Loucy (cell line): ENCODE data around the gene ADAMTS10.
"Not testable (repeated sequence)": the region's sequence is repeated elsewhere in the genome, so short reads cannot be mapped to it uniquely, and the experiment has no call there.

ENCODE experiments used
- H2AFZ ChIP-seq: fragments of 200-600 bp; sonication (generic); 2 replicates; pipeline ENCODE4 v1.6.0; 2016; ENCODE audit warnings: antibody characterized with exemption, mild to moderate bottlenecking, low read length, moderate library complexity
- H3F3A ChIP-seq: fragments of 200-600 bp; 2 replicates; pipeline ENCODE4 v1.6.0; 2016; ENCODE audit warnings: antibody characterized with exemption, low read depth, mild to moderate bottlenecking
- H3K27me3 ChIP-seq: fragments of 200-600 bp; sonication (generic); 2 replicates; pipeline ENCODE4 v1.6.1; 2014; ENCODE audit warnings: low read length, mild to moderate bottlenecking; ENCODE audit not compliant: insufficient read depth, poor library complexity, severe bottlenecking
- H3K36me3 ChIP-seq: fragments of 200-600 bp; sonication (generic); 2 replicates; pipeline ENCODE4 v1.6.1; 2016; ENCODE audit warnings: low read length; ENCODE audit not compliant: insufficient read depth
- H3K4me1 ChIP-seq: fragments of 200-600 bp; sonication (generic); 2 replicates; pipeline ENCODE4 v1.5.1; 2014; ENCODE audit warnings: low read length, mild to moderate bottlenecking; ENCODE audit not compliant: insufficient read depth, poor library complexity, severe bottlenecking
- H3K4me2 ChIP-seq: fragments of 200-600 bp; sonication (generic); 2 replicates; pipeline ENCODE4 v1.6.0; 2014; ENCODE audit warnings: antibody characterized with exemption, low read length, low read depth, mild to moderate bottlenecking; ENCODE audit not compliant: poor library complexity, severe bottlenecking
- H3K4me3 ChIP-seq: fragments of 200-600 bp; sonication (generic); 2 replicates; pipeline ENCODE4 v1.5.1; 2014; ENCODE audit warnings: low read length, mild to moderate bottlenecking, mixed read lengths; ENCODE audit not compliant: poor library complexity, severe bottlenecking
- H3K79me2 ChIP-seq: fragments of 200-600 bp; sonication (generic); 2 replicates; pipeline ENCODE4 v1.6.1; 2014; ENCODE audit warnings: low read length; ENCODE audit not compliant: insufficient read depth
- H3K9ac ChIP-seq: fragments of 200-600 bp; sonication (generic); 2 replicates; pipeline ENCODE4 v1.6.0; 2014; ENCODE audit warnings: mild to moderate bottlenecking, low read depth, low read length, moderate library complexity; ENCODE audit not compliant: poor library complexity, severe bottlenecking
- H3K9me2 ChIP-seq: fragments of 200-600 bp; sonication (generic); replicated peaks from 2 replicates; pipeline ENCODE4 v1.6.1; 2016; ENCODE audit warnings: low read depth, low read length, mixed read lengths
- H3K9me3 ChIP-seq: fragments of 200-600 bp; sonication (generic); 2 replicates; pipeline ENCODE4 v1.6.1; 2014; ENCODE audit warnings: mild to moderate bottlenecking, antibody characterized with exemption, low read length, low read depth; ENCODE audit not compliant: insufficient read depth
- H4K20me1 ChIP-seq: fragments of 200-600 bp; sonication (generic); 2 replicates; pipeline ENCODE4 v1.6.0; 2014; ENCODE audit warnings: antibody characterized with exemption, low read length, mild to moderate bottlenecking; ENCODE audit not compliant: insufficient read depth, poor library complexity, severe bottlenecking
- CTCF ChIP-seq: fragments of 200-600 bp; sonication (generic); conservative IDR thresholded peaks from 2 replicates; pipeline ENCODE4 v1.5.1; 2014; ENCODE audit warnings: mild to moderate bottlenecking, antibody characterized with exemption, low read length
- EZH2phosphoT487 ChIP-seq: fragments of 200-600 bp; IDR thresholded peaks from 2 replicates; pipeline ENCODE4 v1.6.1; 2018; ENCODE audit warnings: antibody characterized with exemption, mild to moderate bottlenecking, moderate library complexity, borderline replicate concordance

ADAMTS10 gene

GRCh38 chr19:8557642-8558238 is 52.8 kb downstream of the ADAMTS10 start:
- Histone ChIP-seq H3K9ac (no peak overlapping the region), H4K20me1 (no peaks in the 10 kb centered on the region), H3K79me2 (no peaks in the 10 kb centered on the region), H3K4me1 (peaks cover 8% of the 10 kb centered on the region), H3K4me3 (no peak overlapping the region), H3K27me3 (no peaks in the 10 kb centered on the region), H3F3A (no peaks in the 10 kb centered on the region), H3K9me2 (no peaks in the 10 kb centered on the region), H2AFZ (no peak overlapping the region), H3K4me2 (no peak overlapping the region), H3K36me3 (peaks cover 12% of the 10 kb centered on the region; the same call in 1 of the 2 replicates), H3K9me3 (no peaks in the 10 kb centered on the region)
- TF ChIP-seq EZH2phosphoT487 (no peak), CTCF (no peak)

GRCh38 chr19:8553729-8554128 is 56.8 kb downstream of the ADAMTS10 start:
- not testable (repeated sequence) for H3K9me2 ChIP-seq, H3K4me3 ChIP-seq

GRCh38 chr19:8552810-8553209 is 57.7 kb downstream of the ADAMTS10 start:
- Histone ChIP-seq H2AFZ (no peak overlapping the region), H3K9ac (no peak overlapping the region), H3K36me3 (peaks cover 17% of the 10 kb centered on the region; the same call in 1 of the 2 replicates), H3K4me1 (peaks cover 2% of the 10 kb centered on the region), H3K9me2 (no peaks in the 10 kb centered on the region), H3K27me3 (no peaks in the 10 kb centered on the region), H3K9me3 (no peaks in the 10 kb centered on the region), H4K20me1 (no peaks in the 10 kb centered on the region), H3K4me2 (no peak overlapping the region), H3K79me2 (no peaks in the 10 kb centered on the region), H3K4me3 (no peak overlapping the region), H3F3A (no peaks in the 10 kb centered on the region)
- TF ChIP-seq CTCF (no peak), EZH2phosphoT487 (no peak)

More at GRCh38 chr19:8553729-8554128, 56.8 kb downstream of the ADAMTS10 start:
- H3K4me2 ChIP-seq, H3K4me1 ChIP-seq, H3K9me3 ChIP-seq, H3F3A ChIP-seq, H2AFZ ChIP-seq, H3K9ac ChIP-seq, H4K20me1 ChIP-seq, H3K27me3 ChIP-seq, H3K79me2 ChIP-seq: not testable (repeated sequence)
- peaks cover 17% of the 10 kb centered on the region; the same call in 1 of the 2 replicates for H3K36me3 ChIP-seq

GRCh38 chr19:8550070-8550469 is 60.4 kb downstream of the ADAMTS10 start:
- H3K4me2 ChIP-seq = no peak overlapping the region
- H3K36me3 ChIP-seq = peaks cover 17% of the 10 kb centered on the region; the same call in 1 of the 2 replicates
- no peaks in the 10 kb centered on the region for H3K4me1 ChIP-seq
- no peaks in the 10 kb centered on the region for H3K27me3 ChIP-seq
- no peaks in the 10 kb centered on the region for H3K79me2 ChIP-seq
- H3F3A ChIP-seq = no peaks in the 10 kb centered on the region
- H3K9me2 ChIP-seq = no peaks in the 10 kb centered on the region
- H3K4me3 ChIP-seq = no peak overlapping the region
- H3K9ac ChIP-seq = no peak overlapping the region
- no peak overlapping the region for H2AFZ ChIP-seq
- no peaks in the 10 kb centered on the region for H3K9me3 ChIP-seq
- H4K20me1 ChIP-seq = no peaks in the 10 kb centered on the region
- no peak for TF ChIP-seq EZH2phosphoT487
- TF ChIP-seq CTCF = no peak
